HG03139 (cell line): ENCODE results near the gene AGAP3.

Experiments
- ATAC-seq: cut with Tn5 transposase; IDR thresholded peaks from one replicate; pipeline ENCODE4 v1.9.1; 2021; ENCODE audit not compliant: unreplicated experiment

AGAP3 gene

DNA sequence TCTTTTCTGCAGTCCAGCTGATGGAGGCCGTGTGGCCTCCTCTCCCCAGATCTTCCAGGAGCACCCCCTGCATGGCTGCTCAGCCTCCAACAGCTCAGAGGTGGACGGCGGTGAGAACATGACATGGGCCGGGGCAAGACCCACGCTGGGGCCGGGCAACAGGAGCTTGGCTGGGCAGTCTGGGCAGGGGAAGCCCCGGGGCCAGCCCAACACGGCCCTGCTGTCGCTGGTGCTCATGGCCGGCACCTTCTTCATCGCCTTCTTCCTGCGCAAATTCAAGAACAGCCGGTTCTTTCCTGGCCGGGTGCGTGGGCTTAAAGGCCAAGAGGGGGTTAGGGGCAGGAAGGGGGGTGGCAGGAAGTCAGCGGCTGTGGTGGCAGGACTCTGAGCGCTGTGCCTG is 12.3 kb upstream of the AGAP3 start:
- ATAC-seq, result no peak

DNA sequence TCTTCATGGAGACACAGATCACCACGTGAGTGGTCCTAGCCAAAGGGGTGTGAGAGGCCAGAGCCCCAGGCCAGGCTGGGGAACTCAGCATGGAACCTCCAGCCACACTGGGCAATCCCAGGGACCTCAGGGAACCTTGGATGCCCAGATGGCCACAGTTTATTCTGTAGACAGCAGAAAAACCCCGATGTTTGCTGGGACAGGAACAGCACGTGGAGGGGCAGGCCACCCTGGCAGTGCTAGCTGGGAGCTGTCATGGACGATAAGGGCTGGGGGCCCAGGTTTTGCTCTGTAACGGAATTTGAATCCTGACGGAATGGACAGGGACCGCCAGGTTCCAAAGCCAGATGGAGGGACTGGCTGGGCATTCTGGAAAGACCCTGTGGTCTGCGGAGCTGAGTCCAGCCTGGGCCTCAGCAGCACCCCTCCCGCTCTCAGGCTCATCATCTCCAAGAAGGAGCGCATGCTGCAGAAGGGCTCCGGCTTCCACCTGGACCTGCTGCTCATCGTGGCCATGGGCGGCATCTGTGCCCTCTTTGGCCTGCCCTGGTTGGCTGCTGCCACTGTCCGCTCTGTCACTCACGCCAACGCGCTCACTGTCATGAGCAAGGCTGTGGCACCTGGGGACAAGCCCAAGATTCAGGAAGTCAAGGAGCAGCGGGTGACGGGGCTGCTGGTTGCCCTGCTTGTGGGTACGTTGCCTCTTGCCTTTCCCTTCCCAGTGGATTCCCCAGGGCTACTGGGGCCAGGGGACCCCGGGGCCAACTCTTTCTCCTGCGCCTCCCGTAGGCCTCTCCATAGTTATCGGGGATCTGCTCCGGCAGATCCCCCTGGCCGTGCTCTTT is 11.2 kb upstream of the AGAP3 start:
- ATAC-seq, result no peak

DNA sequence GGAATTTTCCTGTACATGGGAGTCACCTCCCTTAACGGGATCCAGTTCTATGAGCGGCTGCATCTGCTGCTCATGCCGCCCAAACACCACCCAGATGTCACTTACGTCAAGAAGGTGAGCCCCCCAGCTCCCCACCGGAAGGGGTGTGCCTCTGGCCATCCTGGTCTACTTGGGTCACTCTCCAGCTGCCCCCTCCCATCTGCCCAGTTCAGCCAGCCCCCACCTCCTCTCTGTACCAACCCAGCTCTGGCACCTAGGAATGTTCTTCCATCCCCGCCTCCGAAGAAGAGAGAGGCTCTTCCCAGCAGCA is 10.7 kb upstream of the AGAP3 start:
- ATAC-seq, result no peak

DNA sequence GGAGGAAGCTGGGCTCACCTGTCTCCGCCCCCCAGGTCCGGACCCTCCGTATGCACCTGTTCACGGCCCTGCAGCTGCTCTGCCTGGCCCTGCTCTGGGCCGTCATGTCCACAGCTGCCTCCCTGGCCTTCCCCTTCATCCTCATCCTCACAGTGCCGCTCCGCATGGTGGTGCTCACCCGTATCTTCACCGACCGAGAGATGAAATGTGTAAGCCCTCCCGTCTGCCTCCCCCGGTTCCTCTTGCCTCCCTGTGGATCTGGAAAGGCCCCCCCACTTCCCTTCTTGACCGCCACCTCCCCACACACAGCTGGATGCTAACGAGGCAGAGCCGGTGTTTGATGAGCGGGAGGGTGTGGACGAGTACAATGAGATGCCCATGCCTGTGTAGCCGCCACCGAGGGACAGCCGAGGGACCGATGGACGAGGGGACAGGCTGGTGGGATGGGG is 10.3 kb upstream of the AGAP3 start:
- ATAC-seq, result no peak

DNA sequence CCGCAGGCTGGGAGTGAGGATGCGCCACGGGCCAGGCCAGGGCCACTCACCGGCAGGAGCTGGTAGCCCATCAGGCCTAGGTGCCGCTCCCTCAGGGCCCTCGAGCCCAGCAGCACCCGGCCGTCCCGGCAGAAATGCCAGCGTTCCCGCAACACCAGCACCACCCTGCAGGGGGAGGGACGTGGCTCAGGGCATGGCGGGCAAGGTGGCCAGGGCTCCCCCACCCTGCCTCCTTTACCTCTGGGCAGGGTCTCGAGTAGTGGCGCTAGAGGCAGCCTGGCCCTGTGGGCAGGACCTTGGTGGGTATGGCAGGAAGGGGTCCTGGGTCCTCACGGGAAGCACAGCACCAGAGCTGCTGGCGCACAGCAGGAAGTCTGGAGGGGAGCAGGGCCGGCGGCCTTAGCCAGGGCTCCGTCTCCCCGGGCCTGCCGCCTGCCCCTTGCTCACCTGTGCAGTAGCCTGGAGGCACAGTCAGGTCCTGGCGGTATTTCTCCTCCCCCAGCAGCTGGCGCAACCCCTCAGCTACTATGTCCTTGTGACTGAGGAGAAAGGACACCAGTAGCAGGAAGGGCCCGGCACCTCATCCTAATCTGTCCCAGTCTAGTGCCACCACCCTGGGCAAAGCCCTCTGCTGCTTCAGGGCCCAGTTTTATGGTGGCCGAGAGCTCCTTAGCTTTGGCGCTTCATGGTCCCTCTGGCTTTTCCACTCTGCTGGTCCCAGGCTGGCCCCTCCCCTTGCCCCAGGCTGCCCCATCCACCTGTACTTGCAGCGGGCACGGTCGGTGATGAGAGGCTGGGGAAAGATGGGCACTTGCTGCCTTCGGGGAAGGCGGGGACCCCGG is 9.2 kb upstream of the AGAP3 start:
- ATAC-seq, result no peak

DNA sequence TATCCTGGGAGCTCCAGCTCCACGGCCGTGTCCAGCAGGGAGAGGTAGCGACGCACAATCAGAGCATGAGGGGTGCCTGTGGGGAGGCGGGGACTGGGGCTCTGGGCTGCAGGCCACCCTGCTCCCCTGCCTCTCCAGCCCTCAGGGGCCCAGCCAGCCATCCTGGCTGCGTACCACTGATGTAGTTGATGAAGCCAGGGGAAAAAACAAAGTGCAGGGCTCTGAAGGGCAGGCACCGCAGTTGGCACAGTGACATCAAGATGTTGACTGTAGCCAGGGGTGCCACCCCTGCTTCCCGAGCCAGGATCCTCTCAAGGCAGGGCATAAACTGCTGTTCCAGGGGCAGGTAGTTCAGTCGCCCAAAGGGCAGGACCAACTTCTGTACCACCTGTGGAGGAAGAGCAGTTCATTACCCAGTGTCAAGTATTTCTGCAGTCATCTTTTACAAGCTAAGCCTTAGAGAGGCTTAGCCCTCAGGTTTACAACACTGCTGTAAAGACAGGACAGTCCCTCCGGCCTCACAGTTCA is 8.5 kb upstream of the AGAP3 start:
- no peak for ATAC-seq

DNA sequence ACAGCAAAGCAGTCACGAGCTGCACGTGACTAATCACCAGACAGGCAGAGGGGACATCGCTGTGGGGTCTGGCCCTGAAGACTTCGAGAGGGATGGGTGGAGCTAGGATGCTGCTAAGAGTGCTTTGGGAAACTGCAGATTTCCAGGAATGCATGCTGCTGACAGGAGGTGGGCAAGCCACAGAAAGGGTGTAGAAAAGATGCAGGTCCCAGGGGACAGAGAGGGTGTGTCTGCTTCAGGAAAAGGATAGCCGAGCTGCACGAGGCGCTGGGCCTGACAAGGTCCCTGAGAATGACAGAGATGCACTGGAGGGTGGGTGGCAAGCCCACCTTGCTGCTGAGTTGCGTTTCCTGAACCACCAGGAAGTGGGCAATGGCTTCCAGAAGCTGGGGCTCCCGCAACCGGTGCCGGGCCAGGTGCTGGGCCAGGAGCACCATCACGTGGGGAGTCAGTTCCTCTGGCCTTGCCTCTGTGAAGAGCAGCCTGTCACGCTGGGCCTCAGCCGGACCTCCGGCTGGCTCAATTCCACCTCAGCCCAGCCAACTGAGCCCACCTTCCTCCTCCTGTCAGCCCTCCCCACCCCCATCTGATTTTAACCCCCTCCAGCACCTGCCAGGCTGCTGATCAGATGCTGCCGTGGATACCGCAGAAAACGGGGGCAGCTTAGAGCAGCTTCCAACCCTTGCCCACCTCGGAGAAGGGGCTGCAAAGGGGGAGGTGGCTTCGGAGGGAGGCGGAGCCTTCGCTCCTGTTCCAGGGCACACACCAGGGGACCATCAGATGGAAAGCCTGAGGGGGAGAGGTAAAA is 7.8 kb upstream of the AGAP3 start:
- ATAC-seq, result no peak

DNA sequence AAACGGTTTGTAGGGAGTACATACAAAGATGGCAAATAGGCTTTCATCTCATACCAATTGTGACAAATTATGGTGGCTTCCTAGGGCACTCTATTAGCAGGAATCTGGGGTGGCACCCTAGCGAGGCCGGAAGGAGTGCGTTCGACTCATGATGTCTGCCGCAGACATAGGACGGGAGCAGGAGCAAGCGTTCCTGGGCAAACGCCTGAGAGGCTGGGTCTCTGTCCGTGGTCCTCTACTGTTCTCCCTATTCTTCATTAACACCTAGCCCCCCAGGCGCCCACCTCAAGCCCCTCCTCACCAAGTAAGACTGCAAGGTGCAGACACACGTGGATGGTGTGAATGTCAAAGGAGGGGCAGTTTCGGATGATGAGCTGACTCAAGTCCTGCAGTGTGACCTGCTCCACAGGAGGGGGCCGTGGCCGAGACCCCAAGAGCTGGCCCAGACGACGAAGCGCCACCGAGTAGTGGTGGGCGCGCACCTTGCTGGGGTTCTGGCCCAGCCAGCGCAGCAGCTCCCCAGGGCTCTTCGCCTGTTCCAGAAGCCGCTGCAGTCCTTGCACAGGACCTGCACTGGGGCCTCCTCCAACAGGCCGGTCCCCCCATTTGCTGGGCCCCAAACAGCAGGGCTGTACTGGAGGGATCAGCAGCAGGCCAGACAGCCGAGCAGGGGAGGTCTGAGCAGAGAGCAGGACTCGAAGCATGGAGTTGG is 6.9 kb upstream of the AGAP3 start:
- ATAC-seq, result no peak

DNA sequence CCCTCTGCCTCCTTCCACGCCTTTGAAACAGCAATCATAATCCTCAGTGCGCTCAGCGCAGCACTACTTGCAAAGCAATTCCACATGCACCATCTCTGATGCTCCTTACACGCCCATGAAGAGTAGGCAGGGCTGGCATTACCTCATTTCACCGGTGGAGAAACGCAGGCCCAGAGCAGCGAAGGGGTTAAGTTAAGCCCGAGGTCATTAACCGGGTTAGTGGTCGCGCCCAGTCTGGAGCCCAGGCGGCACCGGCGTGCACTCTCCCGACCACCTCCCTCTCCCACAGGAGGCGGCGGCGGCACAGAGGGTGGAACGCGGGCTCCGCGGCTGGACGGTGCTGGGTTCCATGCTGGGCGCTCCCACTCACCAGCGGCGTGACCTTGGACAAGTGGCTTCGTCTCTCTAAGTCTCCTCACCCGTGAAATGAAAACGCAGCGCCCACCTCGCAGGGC is 6.2 kb upstream of the AGAP3 start:
- ATAC-seq, result no peak

DNA sequence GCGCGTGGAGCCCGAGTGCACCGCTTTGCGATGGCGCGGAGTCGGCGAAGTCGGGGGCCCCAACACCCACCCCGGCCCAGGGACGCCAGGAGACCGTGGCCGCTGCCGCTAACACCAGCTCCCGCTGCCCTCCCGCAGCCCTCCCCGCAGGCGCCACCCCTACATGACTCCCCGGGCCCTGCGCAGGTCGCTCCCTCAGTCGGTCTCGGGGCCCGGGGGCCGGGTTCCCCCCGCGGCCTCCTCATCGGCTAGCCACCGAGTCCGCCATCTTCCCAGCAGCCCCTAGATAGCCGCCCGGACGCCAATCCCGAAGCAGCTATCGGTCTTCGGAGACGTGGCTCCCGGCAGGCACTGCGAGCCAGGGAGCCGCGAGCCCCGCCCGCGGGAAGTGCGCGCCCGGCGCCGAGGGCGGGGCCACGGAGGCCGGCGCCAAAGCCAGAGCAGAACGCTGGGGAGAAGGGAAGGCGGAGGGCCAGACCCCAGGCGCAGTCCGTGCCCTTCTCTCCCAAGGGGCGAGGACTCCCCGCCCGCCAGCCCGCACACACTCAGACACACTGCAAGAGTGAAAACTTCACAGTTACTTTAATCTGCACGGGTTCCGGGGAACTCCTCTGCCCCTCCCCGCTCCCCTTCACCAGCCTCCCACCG is 5.6 kb upstream of the AGAP3 start, which contains the start of gene FASTK:
TSS of gene FASTK (minus strand) at position 288 of the 648 bp plus-strand sequence. CDS start at position 245, 43 bp downstream.
- peak; percentile 74 for ATAC-seq

DNA sequence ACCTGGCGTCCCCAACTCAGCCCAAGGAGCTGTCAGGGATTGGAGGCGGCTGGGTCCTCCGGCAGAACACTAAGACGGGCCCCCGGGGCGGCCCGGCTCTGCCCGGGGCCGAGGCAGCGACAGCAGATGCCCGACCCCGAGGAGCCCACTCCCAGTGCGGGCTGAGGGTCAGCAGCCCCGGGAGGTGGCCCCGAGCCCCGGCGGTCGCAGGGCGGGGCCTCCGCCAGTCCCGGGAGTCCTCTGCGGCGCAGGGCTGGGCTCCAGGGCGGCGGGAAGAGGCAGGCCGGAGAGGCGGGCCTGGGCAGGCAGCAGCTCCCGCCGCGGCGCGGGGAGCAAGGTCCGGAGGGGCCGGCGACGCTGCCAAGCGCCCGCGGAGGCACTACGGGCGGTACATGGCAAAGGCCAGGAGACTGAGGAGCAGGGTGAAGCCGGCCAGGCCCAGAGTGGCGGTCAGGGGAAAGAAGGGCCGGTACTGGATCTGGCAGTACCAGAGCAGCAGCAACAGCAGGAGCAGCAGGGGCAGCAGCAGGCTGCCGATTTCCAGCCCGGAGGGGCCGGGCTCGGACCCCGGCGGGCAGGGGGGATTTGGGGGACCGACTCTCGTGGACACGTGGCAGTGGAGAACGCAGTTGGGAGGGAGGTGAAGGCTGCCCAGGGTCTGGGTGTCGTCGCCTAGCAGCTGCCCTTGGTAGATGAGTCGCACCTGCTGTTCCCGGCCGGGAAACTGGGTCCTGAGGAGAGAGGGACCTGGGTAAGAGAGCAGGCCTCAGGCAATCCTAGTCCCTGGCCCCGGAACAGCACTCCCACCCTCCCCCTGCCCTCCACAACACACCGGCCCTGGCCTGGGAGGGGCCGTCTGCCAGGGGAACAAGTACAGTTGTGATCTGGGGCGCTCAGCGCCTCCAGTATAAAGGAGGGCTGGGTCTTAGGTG is 4.8 kb upstream of the AGAP3 start:
- ATAC-seq, result no peak

DNA sequence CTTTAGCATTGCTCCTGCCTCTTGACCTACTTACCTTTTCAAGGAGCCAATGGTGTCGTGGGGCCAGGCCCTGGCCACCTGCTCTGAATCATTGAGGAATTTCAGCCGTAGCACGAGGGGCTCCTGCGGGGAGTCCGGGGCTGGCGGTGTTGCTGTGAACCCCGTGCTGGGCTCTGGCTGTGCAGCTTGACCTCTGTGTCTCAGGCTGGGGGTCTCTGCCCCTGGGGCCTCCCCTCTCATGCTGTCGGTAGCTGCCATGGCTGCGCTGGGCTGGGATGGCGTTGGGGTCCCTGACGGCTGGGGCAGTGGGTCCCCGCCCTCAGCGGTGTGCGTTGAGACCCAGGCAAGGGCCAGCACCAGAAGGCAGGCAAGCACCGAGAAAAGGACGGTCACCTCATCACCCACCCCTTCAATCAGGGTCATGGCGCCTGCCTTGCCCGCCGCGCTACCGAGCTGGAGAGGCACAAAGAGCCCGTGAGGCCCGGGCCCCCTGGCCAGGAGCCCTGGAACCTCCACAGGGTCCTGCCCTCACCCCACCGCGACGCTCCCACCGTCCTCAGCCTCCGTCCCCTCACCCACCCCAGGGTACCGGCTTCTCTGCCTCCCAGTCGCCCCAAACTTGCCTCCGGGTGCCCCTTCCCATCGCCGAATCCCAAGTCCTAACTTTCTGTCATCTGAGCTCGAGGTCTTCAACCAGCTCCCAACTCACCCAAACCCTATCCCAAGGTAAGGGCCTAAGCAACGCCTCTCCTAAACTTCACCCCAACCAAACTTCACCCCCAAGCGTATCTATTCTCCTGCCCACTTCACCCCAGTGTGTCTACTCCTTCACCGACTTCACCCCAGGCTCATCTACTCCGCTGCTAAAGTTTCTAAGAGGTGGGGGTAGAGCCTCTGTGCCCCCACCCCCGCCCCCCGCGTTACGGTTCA is 3.9 kb upstream of the AGAP3 start:
- ATAC-seq, result no peak

DNA sequence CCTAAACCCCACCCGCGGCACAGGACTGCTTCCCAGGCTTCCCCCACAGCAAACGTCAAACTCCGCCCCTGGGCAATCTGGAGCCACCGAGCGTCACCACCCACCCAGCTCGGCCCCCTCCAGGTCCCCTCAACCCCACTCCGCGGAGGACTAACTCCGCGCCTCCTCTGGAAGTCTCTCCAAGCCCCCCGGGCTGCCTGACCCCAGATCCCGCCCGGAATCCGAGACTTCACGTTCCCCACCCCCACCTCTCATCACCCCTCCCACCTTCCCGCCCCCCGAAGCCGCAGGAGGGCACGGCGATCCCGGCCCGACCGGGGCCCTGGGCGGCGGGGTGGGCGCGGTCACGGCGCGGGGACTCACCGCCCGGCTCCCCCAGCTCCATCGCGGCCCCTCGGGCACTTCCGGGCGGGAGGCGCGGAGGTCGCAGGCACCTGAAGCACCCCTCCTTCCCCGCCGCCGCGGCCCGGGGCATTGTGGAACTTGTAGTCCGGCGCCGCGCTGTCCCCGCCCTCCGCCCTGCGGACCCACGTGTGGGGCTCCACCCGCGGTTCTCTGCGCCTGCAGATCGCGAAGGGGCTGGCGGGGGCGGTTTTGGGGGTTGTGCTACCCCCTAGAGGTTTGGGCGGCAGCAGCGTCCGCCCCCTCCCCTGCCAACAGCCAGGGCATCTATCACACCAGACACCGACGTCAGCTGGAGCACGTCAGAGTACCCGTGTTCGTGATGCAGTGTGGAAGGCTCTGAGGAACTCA is 3.0 kb upstream of the AGAP3 start, which contains the start of gene TMUB1:
TSS of gene TMUB1 (minus strand) at position 423 of the 753 bp plus-strand sequence. CDS start 930 bp downstream, outside the sequence.
- peak; percentile 39 for ATAC-seq

DNA sequence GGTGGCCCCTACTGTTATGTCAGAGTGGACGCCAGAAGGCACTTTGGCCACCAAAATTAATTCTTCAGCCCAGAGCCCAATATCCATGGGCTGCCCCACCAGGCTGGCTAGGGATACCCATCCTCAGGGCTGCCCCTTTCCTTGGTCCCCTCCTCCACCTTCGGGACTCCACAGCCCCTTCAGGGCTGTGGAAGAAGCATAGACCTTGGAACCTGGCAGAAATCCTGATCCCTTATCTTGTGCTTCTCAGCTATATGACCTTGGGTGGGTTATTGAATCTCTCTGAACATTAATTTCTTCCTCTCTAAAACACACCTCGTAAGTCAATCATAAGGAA is 2.5 kb upstream of the AGAP3 start:
- ATAC-seq, result no peak

DNA sequence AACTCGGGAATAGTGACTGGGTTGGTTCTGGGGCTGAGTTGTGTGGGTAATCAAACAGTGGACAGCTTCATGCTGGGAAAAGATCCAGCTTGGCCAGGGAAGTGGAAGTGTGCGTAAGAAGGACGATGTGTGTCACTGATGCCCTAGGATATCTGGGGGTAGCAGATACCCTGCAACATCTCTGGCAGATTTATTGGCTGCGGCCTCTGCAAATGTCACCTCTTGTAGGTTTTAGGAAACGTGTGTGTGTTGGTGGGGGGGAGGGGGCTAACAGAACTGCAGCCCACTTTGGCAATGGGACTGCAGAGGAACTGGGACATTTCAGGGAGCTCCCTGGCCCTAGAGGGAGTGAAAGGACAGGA is 965 bp upstream of the AGAP3 start:
- no peak for ATAC-seq

DNA sequence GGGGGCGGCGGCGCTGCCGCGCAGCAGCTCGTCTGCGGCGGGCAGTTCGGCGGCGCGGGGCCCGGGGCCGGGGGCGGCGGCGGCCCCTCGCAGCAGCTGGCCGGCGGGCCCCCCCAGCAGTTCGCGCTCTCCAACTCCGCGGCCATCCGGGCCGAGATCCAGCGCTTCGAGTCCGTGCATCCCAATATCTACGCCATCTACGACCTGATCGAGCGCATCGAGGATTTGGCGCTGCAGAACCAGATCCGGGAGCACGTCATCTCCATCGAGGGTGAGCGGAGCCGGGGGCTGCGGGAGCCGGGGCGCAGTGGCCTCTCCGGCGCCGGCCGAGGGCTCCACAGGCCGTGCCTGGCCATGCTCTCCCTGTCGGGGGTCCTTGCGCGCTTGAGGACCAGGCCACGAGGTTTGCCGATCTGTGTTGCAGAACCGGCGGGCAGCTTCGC is 548 bp downstream of the AGAP3 start:
- ATAC-seq, result no peak
